T1000 (cell line): ENCODE results near the gene RDX.
"Not testable (repeated sequence)": the region's sequence is repeated elsewhere in the genome, so short reads cannot be mapped to it uniquely, and the experiment has no call there.

ENCODE experiments used
- DNase-seq: peaks from one replicate; lab custom pipeline; 2025; ENCODE audit warnings: mixed read lengths; lab: John Stamatoyannopoulos, UW

Gene RDX

DNA sequence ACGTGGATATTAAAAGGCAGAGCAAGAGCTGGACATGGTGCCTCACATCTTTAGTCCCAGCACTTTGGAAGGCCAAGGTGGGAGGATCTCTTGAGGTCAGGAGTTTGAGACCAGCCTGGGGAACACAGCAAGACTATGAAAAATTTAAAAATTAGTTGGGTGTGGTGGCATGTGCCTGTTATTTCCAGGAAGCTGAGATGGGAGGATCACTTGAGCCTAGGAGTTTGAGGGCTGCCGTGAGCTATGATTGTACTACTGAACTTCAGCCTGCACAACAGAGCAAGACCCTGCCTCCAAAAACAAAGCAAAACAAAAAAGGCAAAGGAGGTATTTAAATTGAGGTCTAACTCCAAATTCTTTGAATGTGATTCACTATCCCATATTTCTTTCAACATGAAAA lies 23.5 kb downstream of the RDX start:
- DNase-seq, result no peak

DNA sequence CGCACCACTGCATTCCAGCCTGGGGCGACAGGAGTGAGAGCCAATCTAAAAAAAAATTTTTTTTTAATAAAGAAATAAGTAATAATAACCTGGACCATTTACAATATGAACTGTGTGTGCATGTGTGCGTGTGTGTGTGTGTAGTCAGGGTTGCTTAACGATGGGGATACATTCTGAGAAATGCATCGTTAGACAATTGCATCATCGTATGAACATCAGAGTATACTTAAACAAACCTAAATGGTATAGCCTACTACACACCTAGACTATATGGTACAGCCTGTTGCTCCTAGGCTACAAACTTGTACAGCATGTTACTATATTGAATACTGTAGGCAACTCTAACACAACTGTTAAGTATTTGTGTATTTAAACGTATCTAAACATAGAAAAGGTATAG lies 26.4 kb downstream of the RDX start:
- DNase-seq, result no peak

DNA sequence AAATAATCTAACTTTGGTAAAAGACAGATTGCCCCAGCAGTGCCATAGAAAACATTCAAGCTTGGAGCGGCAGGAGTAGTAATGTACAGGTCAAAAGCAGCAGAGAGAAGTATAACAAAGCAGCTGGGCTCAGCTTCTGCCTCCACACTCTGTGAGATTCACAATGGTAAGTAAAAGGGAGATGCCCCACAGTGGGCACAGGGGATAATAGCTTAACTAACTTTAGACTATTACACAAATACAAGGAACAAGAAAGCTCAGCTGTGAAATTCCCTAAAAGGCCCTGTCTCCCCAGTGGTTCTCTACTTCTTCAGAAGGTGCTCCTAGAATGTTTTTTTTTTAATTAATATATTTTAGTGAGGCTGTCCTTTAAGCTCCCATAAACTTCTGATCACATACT lies 28.0 kb downstream of the RDX start:
- no peak for DNase-seq

DNA sequence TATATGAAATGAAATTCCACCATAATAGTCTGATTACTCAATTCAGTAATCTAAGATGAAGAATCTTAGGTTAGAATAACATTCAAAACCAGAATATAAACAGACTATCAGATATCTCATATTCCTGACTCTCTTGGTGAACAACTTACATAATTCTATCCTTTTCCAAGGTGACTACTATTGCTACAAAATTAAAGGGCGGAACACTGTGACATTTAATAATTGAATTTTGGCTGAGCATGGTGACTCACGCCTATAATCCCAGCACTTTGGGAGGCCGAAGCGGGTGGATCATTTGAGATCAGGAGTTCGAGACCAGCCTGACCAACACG lies 34.4 kb downstream of the RDX start:
- DNase-seq, result no peak

DNA sequence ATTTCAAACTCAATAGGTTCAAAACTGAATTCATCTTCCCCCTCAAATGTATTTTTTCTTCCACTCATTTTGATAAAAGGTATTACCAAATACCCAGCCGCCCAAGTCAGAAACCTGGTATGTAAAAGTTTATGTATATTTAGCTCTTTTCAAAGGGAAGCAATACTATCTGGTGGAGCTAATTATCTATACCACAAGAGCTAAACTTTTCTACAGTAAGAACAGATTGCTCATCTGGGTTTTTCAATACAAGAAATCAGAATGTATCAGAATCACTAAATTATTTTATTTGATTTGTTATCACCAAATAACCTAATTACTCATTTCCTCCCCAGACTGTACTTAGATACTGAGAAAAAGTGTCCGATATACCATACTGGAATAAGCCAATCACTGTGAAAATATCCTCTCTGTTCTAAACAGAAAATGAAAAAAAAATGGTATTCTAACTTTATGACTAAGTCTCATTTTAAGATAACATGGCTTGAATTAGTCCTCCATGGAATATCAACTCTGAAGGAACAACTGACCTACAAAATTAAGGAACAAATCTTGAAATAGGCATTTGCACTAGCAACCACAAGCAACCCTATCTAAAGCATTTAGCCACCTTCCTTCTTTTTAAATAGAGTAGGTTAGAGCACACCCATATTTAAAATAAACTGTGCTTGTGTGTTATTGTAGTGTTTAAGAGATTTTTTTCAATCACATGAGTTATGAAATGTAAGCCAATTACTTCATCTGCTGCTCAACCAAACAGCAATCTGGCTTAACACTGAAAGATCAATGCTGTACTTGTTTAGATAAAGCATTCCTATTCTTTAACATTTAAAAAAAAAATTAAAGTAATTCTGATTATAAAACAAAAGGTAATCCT lies 35.0 kb downstream of the RDX start:
- no peak for DNase-seq

DNA sequence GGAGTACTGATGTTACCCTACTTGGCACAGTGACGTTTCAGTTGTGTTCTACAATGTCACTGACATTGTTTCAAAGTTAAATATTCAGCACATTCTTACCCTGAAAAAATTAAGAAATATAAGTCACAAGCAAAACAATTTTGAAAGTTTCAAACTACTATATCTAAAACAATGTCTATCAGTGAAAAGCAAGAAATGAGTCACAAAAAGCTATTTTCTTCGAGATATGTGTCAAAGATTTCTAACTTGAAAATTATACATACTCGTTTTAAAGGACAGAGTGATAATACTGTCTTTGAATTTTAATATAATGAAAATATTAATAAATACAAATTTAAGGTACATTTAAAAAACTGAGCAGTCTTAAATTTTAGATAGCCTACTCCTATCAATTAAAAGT lies 42.9 kb downstream of the RDX start:
- DNase-seq, result no peak

DNA sequence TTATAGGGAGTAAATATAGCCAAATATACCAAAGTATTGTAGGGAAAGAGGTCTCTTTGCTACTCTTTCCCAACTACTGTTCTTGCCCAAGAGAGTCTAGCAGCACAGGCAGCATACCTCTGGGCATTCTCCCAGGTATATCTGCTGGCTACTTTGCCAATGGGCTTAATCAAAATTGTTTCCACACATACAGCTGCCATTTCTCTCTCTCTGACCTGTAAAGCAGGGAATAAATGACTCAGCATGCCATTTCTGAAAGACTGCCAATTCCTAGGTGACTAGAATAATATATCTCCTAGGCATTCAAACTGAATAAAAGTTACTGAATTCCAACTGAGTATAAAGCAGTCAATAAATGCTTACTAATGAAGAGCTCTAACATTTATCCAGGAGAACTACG lies 44.6 kb downstream of the RDX start:
- no peak for DNase-seq

DNA sequence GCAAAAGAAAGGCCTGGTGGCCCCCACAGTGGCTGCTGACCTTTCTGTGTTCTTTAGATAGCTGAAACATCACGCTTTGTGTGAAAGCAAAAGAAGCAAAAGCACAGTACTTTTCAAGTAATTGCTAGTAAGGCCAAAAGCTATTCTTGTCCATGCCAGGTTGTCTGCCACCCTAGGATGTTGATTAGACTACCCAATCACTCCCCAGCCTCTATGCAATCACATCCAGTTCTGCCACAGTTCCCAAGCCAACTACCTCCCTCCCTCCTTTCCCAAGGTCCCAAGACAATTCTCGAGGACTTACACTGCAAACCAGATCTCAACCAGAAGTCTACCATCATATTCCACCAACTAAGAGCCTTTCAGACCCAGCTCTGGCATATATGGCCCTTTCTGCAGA lies 46.2 kb downstream of the RDX start:
- DNase-seq, result no peak

DNA sequence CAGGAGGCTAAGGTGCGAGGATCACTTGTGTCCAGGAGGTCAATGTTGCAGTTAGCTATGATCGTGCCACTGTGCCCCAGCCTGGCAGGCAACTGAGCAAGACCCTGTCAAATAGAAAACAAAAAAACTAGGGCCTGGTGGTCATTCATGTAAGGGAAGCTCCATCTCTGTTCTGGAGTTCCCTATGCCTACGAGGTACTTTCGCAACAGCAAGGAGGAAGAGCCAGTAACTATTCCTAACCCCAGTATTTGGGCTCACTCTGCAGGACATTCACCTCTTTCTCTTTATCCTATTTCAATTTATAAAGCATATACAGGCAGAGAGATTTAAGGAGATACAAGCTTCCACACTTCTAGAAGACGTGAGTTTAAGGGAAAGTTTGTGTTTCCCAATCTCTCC lies 46.6 kb downstream of the RDX start:
- DNase-seq, result no peak

DNA sequence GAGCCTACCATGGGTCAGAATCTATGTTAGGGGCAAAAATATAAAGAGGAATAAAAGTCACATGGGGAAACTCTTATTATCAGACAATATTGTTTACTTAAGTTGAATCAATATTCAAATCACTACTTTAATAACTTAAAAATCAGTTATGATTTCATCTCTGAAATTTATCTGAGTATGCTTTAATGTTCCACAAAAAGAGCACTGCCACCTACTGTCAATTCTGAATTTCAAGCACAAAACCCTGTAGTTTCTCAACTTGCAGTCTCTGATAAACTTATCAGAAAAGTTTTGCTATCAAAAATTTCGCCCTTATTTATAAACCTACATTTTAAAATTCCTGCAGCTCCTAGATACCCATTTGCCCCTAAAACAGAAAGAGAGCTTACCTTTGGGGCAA lies 47.3 kb downstream of the RDX start:
- DNase-seq, result no peak

DNA sequence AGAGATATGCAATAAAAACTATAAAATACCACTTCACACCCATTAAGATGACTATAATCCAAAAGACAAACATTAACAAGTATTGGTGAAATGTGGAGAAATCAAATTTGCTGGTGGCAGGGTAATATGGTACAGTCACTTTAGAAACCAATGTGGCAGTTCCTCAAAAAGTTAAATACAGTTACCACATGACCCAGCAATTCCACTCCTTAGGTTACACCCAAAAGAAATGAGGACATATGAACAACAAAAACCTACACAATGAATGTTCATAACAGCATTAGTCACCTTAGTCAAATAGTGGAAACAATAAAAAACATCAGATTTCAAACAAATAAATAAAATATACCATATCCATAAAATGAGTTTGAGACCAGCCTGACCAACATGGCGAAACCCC lies 52.6 kb downstream of the RDX start:
- DNase-seq, result no peak

DNA sequence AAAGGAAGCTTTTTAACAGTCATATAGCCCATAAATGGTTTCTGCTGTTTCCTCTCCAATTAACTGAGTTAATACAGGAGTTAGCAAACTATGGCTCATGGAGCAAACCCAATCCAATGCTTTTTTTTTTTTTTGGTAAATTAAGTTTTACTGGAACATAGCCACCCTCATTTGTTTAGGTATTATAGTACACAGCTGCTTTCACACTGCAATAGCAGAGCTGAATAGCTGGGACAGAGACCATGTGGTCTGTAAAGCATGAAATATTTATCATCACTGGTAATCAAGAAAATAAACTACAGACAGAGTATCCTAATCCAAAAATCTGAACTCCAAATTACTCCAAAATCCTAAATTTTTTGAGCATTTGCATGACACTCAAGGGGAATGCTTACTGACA lies 53.7 kb downstream of the RDX start:
- no peak for DNase-seq

DNA sequence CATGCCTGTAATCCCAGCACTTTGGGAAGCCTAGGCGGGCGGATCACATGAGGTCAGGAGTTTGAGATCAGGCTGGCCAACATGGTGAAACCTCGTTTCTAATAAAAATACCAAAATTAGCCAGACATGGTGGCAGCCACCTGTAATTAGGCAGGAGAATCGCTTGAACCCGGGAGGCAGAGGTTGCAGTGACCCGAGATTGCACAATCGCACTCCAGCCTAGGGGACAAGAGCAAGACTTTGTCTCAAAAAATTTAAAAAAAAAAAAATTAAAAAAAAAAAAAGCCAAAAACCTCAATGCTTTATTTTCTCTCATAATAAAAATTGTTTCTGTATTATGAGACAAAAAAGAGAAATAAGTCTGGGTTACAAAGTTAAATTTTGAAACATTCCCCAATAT lies 54.2 kb downstream of the RDX start:
- no peak for DNase-seq

DNA sequence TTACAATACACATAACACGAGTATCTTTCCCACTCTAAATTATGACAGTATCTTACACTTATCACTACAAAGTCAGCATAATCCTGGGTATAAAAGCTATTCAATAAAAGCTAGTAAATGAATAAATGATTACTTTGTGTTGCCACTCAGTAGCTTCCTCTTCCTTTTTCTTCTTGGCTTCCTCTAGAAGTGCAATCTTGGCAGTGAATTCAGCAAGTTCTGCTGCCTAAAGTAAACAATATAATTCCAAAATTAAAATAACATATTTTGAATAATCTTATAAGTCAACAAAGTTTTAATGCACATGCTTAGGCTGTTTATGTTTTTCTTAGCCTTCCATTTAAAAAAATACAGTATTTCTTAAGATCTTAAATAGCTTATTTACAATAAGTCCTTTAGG lies 60.4 kb downstream of the RDX start:
- DNase-seq, result no peak

DNA sequence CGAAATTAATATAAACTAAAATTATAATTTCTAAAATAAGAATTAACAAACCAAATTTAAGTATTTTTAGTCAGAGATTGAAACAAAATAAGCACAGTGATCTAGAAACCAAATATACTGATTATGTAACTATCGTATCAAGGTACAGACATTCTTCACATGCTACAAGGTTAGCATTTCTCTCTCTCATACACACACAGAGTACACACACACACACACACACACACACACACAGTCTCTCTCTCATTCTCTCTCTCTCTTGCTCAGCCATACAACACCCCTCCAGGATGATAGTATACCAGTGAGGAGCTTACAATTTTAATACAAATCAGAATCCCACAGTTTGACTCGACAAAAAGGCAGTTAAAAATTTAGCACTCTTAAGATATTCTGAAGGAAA lies 66.0 kb downstream of the RDX start:
- DNase-seq, result no peak

DNA sequence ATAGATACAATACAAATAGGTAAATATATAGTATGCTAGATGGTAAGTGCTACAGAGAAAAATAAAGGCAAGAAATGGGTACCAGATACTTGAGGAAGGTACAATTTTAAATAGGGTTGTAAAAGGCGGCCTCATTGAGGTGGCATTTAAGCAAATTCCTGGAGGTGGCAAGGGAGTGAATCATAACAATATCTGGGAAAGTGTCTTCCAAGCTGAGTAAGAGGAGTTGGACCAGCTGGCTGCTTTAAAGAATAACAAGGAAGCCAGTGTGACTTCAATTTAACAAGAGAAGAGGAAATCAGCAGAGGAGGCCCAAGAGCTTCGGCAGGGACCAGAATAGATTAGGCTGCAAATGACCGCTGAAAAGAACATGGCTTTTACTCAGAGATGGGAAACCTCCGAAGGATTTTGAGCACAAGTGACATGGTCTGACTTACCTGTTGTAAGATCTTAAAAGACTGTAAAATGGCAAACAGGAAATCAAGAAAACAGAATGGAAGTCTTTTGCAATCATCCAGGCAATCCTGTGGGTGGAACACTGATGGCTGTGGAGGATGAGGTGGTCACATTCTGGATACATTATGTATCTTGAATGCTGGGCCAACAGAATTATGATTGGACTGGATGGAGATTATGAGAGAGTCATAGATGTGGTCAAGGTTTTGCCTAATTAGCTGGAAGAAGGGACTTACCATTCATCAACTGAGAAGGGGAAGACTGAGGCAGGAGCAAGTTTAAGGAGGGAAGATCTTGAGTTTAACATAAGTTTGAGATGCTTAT lies 77.2 kb downstream of the RDX start:
- no peak for DNase-seq

DNA sequence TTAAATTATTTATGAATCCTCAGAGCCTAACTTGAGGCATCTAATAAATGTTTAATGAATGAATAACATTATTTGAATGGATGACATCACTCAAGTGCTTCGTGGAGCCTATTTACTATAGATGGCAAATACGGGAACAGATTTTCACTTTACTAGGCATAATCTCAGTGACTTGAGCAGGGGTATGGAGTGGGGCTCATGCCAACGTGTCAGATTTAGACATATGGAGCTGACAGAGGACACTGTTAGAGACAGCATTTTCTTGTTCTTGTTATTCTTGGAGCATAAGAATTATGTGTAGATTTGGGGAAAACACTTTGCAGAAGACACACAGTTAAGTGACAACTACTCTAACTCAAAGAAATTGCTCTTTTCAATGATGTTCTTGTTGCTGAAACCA lies 78.5 kb downstream of the RDX start:
- no peak for DNase-seq

DNA sequence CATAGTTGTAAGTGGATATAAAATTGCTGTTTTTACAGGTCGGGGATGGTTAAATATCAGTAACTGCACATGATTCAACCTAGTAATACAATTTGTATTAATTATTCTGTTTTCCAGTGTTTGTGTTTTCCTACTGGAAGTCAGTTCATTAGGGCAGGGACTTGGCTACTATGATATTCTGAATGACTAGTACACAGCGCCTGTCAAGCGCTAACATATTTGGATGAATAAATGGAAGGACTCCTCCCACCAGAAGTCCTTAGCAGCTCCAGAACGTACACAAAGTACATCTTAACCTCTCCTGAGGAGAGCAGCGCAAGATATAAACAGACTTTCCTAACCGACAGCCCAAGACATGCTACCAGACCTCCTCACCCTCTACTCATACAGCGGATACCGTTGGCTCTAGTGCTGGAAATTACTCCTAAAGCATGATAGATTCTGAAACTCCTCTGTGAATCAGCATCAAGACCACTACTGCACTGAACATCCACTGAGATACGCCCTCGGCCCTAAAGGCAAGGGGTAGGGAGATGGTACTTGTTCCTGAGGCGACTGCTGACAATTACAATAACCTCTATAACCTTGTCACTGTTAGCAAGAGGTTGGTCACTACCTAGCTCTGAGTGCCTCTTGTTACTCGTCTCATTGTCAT lies 79.1 kb downstream of the RDX start:
- no peak for DNase-seq

DNA sequence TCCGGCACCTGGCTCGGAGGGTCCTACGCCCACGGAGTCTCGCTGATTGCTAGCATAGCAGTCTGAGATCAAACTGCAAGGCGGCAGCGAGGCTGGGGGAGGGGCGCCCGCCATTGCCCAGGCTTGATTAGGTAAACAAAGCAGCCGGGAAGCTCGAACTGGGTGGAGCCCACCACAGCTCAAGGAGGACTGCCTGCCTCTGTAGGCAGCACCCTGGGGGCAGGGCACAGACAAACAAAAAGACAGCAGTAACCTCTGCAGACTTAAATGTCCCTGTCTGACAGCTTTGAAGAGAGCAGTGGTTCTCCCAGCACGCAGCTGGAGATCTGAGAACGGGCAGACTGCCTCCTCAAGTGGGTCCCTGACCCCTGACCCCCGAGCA lies 87.1 kb downstream of the RDX start:
- not testable (repeated sequence) for DNase-seq

DNA sequence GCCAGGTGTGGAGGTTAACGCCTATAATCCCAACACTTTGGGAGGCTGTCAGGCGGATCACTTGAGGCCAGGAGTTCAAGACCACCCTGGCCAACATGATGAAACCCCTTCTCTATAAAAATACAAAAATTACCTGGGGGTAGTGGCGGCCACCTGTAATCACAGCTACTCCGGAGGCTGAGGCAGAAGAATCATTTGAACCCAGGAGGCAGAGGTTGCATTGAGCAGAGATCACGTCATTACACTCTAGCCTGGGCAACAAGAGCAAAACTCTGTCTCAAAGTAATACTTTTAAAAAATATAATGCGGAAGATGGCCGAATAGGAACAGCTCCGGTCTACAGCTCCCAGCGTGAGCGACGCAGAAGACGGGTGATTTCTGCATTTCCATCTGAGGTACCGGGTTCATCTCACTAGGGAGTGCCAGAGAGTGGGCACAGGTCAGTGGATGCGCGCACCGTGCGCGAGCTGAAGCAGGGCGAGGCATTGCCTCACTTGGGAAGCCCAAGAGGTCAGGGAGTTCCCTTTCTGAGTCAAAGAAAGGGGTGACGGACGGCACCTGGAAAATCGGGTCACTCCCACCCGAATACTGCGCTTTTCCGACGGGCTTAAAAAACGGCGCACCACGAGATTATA lies 87.6 kb downstream of the RDX start:
- DNase-seq, result not testable (repeated sequence)

DNA sequence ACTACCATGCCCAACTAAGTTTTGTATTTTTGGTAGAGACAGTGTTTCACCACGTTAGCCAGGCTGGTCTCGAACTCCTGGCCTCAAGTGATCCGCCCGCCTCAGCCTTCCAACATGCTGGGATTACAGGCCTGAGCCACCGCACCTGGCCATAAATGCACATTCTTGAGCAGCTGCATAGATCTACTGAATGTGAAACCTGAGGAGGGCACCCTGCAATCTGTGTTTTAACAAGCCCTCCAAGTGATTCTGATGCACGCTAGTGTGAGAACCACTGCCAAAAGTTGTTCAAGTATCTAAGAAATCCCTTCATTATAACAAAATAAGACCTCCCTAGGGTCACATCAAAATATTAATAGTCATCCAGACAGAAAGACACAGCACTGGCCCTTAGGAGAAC lies 89.3 kb downstream of the RDX start:
- DNase-seq, result no peak

DNA sequence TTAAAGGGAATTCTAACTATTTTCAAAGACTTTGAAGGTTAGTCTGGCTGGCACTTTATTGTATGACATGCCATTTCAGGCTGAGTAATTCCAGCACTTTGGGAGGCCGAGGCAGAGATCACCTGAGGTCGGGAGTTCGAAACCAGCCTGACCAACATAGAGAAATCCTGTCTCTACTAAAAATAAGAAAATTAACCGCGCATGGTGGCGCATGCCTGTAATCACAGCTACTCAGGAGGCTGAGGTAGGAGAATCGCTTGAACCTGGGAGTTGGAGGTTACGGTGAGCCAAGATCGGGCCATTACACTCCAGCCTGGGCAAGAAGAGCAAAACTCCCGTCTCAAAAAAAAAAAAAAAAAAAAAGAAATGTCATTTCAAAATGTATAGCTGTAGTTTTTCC lies 95.6 kb downstream of the RDX start:
- DNase-seq, result no peak

DNA sequence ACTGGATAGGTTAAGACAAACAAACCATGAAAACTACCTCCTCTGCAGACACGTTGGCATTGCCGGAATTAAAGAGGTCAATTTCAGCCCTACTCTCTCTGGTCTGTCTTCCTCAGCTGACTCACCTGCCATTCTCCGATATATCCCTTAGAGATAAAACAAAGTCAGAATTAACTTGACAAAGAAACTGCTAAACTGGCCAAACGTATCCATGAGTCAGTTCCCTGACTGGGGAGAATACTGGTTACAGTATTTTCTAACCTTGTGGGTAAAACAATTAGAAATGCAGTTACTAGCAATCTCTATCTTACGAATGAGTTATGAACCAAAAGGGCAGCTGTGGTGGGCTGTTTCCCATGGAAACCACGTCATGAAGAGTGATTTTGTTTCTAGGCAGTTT lies 96.2 kb downstream of the RDX start:
- DNase-seq, result no peak
